Fibroblast of skin of left biceps (primary cell): ENCODE data around the gene ARHGEF10L.
"Not testable (repeated sequence)": the region's sequence is repeated elsewhere in the genome, so short reads cannot be mapped to it uniquely, and the experiment has no call there.

Experiments
- DNase-seq, 2 experiments: peaks; one replicate each; pipeline ENCODE4 v3.0.0-alpha.2; 2013; ENCODE audit warnings: low read depth in 2 of 2

ARHGEF10L gene

GRCh38 chr1:17609529-17609928 lies 70.0 kb downstream of the ARHGEF10L start:
- no peak for DNase-seq

DNA sequence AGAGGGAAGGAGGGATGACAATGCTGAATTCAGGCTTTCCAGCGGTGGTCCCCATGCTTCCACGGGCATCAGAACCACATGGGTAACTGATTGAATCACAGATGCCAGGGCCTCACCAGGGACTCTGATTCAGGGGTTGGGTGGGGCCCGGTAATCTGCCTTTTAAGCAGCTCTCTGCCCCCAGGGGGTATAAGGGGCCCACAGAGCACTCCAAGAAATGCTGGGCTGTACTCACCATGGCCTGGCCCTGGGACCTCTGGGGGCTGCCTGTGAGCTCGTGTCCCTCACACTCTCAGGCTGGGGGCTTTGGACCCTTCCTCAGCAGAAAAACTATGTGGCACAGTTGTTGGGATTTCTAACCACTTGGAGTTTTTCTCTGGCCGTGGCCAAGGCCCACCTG lies 70.6 kb downstream of the ARHGEF10L start:
- no peak for DNase-seq

GRCh38 chr1:17610713-17611112 lies 71.2 kb downstream of the ARHGEF10L start:
- DNase-seq, result no peak

DNA sequence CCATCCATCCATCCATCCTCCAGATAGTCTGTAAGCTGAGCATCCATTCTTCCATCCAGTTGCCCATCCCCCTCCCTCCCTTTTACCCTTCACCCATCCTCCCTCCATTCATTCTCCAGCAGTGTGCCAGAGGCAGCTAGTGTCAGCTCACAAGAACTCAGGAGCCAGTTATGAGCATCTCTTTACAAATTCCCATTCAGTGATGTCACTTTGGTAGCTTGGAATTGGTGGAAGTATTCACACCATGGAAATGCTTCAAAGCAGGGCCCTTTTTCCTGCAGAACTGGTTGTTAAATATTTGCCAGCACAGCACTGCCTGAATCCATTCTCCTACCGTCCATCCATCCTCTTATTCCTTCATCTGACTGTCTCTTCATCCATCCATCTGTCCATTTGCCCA lies 72.5 kb downstream of the ARHGEF10L start:
- DNase-seq, result peak; percentile 15 to 24

GRCh38 chr1:17612831-17613230 lies 73.3 kb downstream of the ARHGEF10L start:
- DNase-seq, result no peak

- DNase-seq, result no peak
Measured at GRCh38 chr1:17614586-17614985, 75.1 kb downstream of the ARHGEF10L start.

DNA sequence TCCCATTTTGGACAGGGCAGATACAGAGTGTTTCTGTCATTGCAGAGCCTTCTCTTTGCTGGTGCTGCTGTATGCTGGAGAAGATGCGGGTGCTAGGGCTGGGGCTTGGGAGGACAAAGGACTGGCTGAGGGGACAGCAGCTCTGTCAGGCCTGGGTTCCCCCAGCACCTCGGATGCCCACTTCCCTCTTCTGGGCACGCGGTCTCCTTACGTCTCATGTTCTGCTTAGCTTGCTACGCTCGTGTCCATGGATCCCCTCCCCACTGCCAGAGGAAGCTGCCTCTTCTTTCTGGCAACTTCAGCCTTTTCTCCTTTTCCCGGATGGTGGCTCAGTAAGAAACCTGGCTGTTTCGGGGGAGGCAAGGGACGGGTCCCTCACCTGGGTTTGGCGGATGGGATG lies 75.7 kb downstream of the ARHGEF10L start:
- DNase-seq, result no peak

DNA sequence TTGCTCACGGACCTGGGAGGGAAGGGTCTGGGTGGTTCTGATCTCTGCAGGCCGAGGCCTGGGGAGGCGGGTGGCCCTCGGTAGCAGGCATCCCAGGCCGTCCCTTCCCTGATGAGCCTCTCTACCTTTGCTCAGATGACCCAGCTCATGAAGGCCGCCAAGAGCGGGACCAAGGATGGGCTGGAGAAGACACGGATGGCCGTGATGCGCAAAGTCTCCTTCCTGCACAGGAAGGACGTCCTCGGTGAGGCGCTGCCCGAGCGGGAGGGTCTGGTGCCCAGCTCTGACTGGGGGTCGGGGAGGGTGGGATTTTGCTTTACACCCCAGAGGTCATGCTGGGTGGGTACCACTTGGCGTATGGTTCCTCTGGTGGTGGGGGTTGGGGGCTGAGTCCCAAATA lies 76.5 kb downstream of the ARHGEF10L start:
- no peak for DNase-seq

DNA sequence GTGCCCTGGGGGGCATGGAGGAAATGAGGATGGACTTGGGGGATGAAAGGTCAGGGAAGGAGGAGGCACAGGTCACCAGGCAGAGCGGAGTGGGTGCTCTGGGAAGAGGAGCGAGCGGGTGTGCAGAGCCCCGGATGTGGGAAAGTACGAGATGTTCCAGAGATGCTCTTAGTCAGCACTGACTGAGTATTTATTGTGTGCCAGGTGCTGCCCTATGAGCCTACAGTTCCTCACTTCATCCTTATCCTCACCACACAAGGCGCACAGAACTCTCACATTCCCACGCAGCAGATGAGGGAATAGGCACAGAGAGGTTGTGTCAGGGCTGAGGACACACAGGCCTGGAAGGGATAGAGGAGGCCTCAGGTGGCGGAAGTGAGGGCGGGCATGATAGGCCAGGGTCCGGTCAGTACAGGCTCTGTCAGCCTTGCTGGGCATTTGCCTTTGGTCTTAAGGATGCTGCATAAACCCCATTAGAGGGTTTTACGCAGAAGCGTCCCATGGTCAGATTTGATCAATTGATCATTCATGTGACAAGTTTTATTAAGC lies 77.3 kb downstream of the ARHGEF10L start:
- DNase-seq, result no peak

- no peak for DNase-seq
Measured at GRCh38 chr1:17617787-17618557, 78.5 kb downstream of the ARHGEF10L start.

DNA sequence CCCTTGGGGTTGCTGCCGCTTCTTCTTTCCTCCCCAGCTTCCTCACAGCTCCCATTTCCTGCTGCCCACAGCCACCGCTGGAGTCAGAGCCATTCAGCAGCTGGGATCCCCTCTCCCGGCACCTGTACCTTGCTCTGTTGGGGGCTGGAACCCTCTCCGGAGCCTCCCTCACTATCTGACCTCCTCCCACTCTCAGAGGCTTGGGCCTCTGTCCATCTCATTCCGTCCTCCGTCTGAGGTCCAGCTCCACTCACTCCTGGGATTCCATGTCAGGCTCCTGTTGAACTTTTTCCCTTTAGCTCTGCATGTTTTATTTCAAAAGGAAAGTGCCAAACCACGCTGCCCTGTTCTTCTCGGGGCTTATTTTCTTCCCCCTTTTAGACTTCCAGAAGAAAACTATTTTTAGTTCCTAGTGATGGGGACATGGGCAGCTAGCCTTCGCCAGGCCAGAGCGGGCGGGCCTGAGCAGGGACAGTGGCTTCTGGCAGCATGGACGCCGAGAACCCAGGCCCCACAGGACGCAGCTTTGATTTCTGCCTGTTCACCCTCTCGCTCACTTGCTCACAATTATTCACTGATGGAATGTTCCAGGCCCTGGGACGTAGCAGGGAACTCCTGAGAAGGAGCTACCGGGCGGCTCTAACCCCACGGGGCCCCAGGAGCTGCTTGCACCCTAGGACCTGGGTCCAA lies 79.2 kb downstream of the ARHGEF10L start:
- no peak for DNase-seq

GRCh38 chr1:17620448-17620847 lies 81.0 kb downstream of the ARHGEF10L start:
- DNase-seq, result no peak

DNA sequence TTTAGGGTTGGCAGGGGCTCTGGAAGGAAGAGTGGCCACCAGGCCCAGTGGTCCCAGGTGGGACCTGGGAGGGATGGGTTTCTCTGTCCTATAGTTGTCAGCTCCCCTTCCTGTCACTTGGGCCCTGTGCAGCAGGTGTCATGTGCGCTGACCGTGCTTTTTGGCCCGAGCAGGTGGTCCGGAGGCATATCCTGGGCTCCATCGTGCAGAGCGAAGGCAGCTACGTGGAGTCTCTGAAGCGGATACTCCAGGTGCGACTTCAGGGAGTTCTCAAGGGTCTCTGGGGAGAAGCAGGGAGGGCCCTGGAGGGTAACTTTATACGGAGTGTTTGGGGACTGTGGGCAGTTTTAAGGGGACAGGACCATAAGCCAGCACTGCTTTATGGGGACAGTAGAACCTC lies 82.2 kb downstream of the ARHGEF10L start:
- no peak for DNase-seq

DNA sequence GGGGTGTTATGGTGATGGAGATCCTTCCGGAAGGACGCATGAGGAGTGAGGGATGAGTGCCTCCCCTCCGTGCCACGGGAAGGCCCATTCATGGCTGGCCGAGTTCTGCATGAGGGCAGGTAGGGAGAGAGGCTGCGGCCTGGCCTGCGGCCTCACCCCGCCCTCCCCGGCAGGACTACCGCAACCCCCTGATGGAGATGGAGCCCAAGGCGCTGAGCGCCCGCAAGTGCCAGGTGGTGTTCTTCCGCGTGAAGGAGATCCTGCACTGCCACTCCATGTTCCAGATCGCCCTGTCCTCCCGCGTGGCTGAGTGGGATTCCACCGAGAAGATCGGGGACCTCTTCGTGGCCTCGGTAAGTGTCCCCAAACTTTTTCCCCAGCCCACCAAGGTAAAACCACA lies 83.3 kb downstream of the ARHGEF10L start:
- DNase-seq, result no peak

DNA sequence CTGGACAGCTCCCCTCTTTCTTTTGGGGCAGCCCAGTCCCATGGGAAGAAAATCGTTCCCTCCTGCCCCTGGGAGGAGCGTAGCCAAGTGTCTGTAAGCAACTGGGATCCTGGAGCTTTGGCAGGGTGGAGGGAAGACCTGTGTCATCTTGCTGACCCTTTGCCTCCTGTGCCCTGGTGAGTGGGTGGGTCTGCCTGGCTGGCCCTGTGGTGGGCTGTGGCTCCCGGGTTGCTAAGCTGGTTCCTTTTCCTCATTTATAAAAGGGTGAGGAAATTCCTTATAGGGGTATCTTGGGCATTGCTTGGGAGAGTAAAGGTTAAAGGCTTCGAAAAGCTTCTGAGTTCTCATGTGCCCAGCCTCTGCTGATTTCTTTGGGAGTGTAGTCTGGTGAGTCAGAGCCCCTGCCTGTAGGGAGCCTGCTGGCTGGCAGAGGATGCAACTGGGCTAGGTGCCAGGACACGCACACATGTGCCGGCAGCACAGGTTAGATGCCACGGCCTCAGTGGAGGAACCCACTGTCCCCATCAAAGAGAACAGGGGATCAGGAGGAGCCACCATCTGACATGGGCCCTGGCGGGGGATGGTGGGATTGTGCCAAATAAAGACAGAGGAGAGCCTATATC lies 85.2 kb downstream of the ARHGEF10L start:
- no peak for DNase-seq

DNA sequence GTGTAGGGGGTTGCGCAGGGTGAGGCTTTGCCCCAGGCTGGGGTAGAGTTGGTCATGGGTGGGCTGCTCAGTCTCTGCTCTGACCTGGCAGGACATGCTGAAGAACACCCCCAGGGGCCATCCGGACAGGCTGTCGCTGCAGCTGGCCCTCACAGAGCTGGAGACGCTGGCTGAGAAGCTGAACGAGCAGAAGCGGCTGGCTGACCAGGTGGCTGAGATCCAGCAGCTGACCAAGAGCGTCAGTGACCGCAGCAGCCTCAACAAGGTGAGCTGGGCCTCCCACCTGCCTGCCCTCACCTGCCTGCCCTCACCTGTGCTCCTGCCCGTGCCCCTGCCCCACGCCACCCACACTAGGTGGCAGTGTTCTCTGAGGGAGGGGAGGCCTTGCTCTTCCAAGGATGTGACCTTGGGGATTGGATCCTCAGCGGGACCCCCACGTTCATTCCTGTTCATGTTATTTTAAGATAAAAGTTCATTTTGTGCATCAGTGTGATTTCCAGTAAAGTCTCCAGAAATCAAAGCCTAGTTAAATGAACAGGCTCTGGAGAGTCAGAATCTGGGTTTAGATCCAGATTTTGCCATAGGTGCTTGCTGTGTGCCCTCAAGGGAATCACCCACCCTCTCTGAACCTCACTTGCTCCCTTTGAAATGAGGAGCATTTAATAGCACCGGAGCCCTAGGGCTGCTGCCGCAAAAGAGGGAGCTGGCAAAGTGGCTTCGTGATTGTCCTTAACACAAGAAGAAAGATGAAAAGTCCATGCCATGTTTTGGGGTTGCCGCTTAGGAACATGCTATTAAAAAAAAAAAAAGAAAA lies 87.9 kb downstream of the ARHGEF10L start:
- no peak for DNase-seq

DNA sequence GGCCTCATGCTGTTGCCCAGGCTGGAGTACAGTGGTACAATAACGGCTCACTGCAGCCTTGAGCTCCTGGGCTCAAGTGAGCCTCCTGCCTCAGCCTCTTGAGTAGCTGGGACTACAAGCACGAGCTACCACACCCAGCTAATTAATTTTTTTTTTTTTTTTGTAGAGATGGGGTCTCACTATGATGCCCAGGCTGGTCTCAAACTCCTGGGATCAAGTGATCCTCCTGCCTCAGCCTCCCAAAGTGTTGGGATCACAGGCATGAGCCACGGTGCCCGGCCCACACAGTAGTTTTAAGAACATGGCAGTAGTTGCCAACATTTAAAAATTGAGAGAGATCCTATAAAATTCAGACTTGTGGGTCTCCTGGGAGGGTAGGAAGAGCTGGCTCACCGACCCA lies 89.5 kb downstream of the ARHGEF10L start:
- not testable (repeated sequence) for DNase-seq

DNA sequence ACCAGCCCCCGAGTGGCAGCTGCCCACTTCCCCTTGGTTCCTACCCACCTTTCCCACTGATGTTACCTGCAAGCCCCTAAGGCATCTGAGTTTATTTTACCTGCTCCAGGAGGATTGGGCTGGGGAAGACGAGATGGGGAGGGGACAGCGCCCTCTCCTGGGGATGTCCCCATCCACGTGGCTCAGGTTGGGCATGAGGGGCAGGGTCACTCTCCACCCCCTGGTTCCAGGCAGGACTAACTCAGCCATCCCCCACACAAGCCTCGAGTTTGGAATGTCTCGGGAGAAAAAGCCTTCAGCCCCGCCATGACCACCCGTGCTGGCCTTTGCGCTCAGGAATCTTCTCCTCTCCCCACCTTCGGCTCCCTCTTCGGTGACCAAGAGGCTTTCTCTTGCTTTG lies 90.0 kb downstream of the ARHGEF10L start:
- DNase-seq, result no peak

- no peak for DNase-seq
Measured at GRCh38 chr1:17630048-17630830, 90.7 kb downstream of the ARHGEF10L start.

DNA sequence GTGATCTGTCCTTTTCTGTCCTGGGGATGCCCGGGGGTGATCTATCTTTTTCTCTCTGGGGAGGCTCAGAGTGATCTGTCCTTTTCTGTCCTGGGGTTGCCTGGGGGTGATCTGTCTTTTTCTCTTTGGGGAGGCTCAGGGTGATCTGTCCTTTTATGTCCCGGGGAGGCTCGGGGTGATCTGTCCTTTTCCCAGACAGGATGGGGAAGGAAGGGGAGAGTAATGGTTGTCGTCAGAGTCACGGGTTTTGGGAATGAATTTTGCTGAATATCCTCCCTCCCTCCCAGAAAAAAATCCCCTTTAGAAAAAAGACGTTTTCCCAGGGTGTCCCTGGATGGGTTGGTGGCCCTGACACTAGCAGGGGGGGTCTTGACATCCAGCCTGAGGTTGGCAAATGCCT lies 91.5 kb downstream of the ARHGEF10L start:
- DNase-seq, result no peak

GRCh38 chr1:17631410-17631809 lies 91.9 kb downstream of the ARHGEF10L start:
- no peak for DNase-seq
